Measurements from ENCODE around the gene NPHP4.

Gene NPHP4

DNA sequence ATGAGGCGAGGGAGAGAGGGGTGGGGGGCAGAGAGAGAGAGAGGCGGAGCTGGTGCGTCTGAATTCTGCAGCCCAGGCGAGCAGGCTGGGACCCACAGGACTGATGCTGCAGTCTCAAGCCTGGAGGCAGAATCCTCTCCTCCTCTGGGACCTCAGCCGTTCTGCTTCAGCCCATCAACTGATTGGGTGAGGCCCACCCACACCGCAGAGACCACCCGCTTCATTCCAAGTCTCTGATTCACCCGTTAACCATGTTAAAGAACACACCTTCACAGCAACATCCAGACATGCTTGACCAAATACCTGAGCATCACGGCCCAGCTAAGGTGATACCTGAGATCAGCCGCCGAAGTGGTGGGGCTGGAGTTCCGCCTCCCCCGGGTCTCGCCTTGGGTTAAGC is 147.8 kb downstream of the NPHP4 start:
- no peak for DNase-seq

DNA sequence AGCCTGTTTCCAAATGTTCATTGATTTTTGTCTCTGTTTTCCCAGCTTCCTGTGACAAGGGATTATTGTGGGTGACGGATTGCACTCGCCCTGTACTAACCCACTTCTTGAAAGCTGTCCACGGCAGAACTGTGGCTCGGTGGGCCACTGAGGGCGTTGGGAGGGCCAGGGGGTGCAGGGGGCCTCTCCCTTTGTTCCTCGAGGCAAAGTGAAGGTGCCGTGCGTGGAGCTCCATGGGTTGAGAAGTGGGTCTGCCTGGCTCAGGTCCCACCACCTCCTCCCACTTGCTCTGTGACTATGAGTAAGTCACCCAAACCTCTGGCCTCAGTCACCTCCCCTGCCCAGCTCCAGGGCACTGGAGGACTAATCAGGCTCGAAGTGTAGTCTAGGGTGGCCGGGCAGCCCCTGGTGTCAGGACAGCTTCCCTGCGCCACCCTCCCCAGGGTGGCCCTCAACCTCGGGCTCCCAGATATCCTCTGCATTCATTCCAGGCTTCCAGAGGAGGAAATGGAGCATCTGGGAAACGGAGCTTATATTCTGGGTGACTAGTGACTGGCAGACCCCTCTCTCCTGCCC is 148.6 kb downstream of the NPHP4 start:
- no peak for DNase-seq

DNA sequence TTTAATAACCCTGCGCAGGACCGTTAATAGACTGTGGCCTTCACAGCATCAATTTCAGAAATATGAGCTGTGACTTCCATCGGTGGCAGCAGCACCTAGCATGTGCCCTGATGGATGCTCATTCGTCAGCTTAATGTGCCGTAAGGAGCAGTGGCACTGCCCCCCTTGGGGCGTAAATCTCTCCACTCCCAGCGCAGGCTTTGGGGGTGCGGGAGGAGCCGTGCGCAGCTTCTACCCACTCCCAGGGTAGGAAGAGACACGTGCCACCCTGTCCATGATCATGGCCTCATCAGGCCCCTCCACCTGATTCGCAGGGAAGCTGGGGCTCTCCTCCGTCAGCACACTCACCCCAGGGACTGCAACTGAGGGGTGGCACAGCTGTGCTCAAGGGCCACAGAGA is 149.5 kb downstream of the NPHP4 start:
- DNase-seq, result no peak

DNA sequence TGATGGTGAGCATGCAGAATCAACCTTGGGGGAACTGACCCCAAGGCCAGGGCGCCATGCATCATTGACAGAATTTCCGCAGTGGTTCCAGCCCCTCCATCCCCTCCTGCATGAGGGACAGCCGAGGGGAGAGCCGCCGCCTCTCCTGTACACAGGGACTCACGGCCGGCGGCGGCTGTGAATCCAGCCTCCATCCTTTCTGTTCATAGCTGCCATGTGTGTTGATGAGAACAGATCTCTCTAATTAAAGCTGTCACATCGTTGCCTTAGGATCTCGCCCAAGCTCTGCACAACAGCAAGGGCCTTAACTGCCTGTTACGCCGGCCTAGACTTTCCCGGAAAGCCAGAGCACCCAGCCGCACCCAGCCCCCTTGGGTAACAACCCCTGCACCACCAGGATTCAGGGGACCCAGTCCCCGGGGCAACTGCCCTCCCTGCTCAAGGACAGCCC is 151.6 kb downstream of the NPHP4 start:
- no peak for DNase-seq

DNA sequence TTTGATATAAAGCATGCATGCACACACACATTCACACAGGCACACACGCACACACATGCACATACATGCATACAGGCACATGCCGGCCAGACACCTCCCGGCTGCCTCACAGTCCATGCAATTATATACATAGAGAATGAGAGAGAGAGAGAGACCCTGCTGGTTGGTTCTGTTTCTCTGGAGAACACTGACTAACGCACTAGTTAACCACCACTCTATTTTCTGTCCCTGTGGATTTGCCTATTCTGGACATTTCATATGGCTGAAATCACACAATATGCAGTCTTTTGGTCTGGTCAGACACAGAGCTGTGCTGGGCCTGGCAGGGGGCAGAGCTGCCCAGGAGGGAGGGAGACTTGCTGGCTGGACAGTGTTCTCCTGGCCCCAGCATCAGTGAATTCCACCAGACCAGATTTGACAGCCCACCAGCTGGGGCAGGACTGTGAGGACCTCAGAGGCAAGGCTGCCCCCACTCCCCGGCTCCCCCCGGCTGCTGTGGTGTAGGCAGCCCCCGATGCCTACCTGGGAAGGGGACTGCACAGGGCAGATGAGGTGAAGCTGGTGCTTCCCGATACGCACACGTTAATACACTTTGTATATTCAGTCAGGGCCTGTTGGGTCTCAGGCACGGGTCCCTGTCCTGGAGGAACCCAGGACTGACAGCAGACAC is 152.2 kb downstream of the NPHP4 start:
- no peak for DNase-seq

DNA sequence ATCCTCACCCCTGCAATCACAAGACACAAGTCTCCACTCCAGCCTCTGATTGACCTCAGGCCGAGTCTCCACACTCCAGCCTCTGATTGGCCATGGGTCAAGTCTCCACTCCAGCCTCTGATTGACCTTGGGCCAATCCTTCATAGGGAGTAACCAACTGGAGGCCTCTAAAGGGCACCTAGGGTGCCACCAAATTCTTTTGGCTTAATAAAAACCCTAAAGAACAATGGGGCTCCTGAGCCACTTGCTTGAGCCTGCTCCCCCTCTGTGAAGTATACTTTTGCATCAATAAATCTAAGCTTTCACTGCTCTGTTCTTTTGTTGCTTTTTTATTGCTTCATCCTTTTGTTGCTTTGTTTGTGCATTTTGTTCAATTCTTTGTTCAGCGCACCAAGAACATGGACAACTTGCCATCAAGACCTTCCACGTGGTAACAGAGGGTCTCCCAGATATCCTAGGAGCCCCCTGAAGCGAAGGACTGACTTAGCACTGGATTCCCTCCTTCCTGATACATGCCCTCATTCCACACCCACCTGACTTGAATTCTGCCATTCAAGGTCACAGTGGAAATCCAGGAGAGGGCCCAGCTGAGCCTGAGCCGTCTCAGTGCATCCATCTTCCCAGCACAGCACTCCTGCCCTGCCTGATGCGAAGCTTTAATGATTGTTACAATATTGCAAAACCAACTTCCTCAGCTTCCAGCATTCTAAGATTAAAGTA is 152.9 kb downstream of the NPHP4 start:
- DNase-seq, result no peak

DNA sequence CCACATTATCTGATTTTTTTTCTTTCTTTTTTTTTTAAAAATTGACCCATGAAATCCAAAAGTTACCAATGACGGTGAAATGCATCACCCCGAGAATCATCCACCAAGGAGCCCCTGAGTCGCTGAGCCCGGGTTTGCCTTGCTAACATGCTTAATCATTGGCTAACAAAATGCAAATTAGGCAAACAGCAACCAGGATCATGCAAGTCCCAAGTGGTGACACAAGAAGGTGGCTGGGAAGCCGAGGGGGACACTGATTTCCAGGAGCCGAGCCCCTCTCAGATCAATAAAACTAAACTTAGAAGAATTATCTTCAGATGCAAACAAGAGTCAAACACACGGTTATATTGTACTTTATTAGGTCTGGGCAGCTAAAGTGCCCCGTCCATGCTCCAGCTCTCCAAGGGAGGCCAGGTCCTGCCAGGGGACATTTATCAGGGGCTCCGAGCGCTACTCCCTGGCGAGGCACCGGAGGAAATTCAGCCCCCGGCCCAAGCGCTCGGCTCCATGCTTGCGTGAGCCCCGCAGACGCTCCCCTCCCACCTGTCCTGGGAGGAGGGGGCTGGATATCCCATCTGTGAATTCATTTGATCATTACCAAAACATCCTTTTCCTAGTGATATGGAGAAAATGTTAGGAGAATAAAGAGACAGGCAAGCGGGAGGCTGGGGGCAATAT is 154.1 kb downstream of the NPHP4 start:
- DNase-seq, result no peak

DNA sequence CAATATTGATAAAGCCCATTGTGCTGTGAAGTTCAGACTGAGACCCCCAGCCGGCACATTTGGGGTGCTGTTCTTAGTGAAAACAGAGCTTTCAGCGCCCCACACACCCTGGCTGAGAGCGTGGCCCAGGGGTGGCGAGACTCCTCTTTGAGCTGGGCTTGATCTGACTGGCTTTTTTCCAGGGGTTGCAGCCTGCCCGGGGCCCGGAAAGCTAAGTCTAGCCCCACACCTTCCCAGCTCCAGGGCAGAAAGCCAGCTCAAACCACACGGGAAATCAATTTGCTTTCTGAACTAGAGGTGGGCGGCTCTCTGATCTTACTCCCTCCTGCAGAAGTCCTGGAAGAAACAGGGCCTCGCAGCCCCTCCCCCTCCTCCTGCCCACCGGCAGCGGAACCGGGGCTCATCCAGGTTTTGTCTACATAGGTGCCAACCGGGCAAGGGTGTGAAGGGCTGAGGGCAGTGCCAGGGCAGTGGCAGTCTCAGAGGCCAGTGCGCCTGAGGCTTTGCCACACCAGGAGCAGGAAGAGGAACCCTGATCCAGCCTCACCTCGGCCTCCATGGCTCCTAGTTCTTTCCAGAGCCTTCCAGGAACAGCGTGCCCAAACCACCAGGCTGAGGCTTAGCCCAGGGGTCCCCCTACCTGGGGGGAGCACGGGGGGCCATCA is 155.3 kb downstream of the NPHP4 start:
- no peak for DNase-seq

DNA sequence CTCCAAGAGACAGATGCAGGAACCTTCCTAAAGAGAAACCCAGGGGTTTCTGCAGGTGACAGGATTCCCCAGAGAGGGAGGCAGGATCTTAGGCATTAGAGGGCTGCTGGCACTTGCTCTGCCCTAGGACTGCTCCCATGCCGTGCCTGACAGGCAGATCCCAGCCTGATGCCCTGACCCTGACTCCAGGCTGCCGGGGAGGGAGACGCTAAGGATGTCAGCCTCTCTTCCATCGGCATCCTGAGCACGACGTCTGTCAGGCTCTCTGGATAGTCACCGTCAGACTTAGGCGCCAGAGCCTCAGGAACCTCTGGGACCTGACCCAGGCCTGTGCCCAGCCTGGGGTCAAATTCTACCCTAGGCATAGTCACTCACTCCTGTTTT is 157.1 kb downstream of the NPHP4 start:
- no peak for DNase-seq

DNA sequence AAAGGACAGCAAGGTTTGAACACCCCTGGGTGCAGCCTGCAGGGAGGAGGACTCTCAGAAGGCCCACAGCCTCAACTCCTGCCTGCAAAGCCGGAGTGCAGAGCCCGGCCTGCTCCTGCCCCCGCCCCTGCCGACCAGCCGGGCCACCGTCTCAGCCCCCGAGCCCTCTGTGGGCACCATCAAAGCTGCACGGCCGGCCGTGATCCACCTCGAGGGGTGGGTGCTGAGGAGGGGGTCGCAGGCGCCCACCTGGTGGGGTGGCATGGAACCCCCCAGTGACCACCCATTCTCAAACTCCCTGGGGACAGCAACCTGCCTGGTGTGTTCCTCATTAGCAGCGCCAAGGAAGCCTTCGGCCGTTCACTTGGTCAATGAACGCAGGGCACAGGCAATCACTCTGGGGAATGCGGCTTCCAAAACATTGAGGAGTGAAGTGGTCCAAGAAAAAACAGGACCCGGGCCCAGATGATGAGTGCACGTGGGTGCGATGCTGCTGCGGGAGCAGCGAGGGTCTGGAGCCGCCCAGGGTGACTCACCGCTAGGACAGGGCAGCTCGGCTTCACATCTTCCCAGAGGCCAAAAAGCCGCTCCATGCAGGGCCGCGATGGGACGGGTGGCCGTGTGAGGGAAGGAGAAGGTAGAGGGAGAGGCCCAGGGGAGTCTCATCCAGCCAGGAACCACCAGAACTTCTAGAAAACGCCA is 157.6 kb downstream of the NPHP4 start:
- DNase-seq, result no peak

DNA sequence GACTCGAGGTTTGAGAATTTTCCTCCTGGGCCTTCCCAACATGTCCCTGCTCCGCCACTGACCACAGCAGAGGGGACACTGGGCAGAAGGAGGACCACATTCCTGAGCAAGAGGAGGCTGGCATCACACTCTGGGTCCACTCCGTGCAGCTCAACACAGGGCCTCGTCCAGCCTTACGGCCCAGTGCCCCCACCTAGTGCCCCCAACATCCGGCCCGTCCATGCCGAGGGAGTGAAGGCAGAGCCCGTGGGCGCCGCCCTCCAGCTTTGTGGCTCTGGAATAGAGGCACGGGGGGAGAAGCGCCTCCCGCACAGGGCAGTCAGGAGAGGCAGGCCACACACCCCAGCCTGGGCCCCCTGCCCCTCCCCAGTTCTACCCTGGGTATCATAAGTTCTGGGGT is 158.3 kb downstream of the NPHP4 start:
- no peak for DNase-seq

DNA sequence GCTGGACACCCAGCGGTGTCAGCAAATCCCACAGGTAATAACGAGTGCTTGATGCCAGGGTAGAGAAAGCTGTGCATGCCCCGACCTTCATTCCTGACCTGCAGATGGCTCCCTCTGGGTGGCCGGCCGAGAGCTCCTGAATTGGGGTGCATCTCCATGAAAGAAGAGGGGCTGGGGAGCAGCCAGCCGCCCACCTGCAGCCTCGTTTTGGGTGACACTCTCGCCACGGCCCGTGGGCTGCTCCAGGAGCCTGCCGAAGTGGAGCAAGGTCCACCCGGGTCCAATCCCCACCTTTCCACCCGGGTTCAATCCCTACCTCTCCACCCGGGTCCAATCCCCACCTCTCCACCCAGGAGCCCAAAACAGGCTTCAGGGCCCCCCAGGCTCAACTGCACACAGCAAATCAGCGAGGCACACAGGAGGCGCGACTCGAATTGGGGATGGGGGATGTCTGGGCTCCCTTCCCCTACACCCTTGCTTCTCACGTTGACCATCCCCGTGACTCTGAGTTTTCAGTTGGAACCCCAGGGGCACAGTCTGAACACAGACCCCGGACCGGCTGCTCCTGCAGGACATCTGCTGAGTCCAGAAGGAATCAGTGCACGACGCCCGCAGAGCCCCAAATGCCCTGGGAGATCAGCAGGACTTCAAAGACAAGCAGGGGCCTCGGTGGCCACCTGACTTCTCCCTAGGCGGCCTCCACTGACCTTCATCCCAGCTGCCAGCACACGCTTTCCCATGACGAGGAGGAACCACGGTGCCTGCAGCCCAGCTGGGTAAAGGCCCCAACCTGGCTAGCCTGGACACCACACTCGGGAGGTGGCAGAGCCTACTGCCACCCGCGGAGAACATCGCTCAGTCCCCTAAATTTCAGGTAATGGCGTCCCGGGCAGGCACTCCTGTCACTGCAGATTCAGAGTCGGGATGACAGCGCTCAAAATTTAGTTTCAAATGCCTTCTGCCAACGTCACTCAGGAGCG is 159.0 kb downstream of the NPHP4 start:
- no peak for DNase-seq

DNA sequence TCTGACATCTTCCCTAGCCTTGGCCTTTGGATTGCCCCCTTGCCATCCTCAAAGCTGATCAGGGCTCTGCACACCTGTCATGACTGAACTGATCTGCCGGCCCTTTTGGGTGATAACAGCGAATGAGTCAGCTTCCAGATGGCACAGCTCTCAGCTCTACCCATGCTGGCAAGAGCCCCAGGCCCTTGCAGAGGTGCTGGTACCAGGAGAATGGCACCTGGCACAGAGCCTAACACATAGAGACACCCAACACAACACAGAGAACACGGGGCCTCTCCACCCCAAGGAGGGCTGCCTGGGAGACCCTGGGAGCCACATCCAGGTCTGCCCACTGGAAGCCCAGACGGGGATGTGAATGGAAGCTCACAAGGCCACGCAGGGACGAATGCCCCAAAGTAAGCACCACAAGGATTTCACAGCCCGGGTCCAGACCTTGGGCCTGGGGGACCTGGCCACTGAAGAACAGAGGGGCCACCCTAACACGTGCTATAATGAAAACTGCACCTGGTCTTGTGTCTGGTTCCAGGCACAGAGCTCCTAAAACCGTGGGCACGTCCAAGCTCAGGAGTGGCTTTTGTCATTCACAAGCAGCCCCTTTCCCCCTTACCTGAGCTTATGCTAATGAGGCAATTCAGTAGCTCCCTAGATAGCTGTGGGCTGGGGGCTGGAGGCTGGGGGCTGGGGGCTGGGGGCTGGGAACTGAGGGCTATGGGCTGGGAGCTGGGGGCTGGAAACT is 160.5 kb downstream of the NPHP4 start:
- no peak for DNase-seq

DNA sequence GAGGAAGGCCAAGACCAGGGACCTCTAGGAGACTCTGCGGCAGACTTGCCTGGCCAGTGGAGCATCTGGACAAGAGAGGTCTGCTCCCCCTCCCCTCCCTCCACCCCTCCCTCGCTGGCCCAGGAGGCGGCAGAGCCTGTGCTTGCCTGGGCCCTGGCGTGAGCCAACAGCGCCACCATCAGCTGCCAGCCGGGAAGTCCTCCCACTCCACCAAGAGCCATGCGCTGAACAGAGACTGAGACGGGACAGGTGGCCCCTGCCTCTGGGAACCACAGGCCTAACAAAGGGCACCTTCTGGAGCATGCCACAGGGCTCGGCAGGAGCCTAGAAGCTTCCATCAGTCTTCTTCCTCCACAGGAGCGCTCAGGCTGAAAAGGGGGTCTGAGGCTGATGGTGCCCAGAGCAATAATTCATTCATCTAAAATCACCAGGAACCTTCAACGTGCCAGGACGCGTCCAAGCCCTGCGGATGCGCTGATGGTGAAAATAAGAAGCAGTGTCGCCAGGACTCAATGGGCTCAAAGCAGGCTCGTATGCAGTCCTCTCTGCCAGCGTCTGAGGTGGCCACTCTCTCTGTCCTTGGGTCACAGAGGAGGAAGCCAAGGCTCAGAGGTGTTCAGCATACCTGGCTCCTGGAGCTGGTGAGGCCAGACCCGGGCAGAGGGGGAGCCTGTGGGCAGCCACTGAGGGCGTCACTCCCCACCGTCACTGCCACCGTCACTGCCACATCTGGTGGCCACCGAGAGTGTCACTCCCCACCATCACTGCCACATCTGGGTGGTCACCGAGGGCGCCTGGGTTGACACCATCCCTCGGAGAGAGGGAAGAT is 161.2 kb downstream of the NPHP4 start:
- DNase-seq, result no peak

DNA sequence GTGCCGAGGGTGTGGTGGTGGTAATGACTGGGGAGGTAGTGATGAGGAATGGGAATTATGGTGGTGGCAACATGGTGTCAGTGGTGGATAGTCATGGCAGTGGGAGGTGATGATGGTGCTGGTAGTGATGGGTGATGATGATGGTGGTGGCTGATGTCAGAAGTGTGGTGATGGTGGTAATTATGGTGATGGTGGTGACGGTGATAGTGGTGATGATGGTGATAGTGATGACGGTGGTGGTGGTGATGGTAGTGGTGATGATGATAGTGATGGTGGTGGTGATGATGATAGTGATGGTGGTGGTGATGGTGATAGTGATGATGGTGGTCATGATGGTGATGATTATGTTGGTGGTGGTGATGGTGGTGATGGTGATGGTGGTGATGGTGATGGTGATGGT is 162.8 kb downstream of the NPHP4 start:
- no peak for DNase-seq

DNA sequence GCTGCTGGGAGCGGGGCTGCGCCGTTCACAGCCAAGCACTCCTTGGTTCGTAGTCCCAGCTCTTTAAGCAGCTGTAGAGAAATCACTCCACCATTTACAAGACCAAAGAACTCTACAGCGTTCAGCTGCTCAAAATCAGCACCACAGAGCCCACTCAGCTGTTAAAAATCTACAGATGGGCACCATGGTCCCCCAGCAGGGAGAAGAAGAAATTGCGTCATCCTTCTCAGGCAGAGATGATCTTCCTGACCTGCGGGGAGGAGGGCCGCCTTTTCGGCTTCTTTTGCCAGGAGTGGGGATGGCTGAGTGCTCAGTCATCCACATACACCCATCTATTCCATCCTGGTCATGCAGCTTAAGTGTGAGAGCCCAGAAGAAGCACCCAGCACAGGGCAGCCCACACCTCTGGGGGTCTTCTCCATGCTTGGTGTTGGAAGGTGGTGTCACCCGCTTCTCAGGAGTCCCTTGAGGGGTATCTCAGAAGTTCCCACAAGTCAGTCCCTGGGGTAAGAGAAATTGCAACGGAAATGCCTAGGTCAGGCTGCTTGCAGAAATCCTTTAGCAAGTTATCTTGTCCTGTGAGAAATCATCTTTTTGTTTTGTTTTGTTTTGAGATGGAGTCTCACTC is 163.8 kb downstream of the NPHP4 start:
- DNase-seq, result no peak

DNA sequence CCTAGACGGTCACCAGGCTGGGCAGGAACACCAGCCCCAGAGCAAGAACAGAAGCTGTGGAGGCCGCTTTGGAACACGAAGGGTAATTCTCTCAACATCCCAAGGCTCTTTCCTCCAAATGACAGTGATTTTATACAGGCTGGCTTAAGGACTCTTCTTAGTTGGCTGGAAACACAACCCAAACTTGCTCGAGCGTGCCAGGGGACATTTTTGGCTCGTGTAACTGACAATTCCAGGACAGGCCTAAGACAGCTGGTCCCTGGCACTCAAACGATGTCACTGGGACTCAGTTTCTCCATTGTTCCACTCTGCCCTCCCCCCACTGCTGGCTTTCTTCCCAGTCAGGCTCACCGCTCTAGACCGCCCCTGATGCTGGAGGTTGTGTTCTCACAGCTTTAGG is 164.7 kb downstream of the NPHP4 start:
- DNase-seq, result no peak

DNA sequence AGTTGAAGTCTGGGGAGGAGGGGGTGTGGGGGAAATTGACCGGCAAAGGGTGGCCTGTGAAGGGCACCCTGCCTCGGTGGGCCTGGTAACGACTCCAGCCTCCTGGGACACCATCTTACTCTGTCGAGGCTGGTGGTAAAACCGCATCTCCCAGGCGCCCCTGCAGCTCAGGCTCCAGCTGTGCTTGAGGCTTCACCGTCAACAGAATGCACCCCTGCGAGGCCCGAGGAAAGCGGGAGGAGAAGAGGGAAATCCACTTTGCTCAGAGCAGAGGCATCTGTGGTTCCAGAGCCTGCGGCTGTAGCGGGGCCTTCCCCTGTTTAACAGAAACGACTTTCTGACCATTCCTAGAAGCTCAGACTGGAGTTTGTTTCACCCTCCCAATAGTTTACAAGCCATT is 165.6 kb downstream of the NPHP4 start:
- no peak for DNase-seq

DNA sequence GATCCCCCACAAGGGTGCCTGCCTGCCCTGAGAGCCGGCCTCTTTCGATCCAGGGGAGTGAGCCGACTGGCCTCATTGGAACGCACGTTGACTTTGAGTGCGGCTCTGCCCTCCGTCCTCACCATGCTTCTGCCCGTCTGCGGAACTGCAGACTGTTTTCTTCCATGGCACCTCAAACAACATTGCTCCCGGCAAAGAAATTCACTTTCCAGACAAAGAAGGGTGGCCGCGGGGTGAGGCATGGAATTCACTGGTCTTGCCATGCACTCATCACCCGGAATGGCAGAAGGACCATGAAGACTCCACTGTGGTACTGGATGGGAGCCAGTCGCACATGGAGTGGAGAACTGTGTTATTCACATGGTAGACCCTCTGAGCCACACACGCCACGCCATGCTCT is 169.5 kb downstream of the NPHP4 start:
- no peak for DNase-seq

Data from stimulated activated naive CD4-positive, alpha-beta T cell (primary cell).